ENCODE results near the gene ELP2.
"Not testable (repeated sequence)": the region's sequence is repeated elsewhere in the genome, so short reads cannot be mapped to it uniquely, and the experiment has no call there.

Gene ELP2, protein sequence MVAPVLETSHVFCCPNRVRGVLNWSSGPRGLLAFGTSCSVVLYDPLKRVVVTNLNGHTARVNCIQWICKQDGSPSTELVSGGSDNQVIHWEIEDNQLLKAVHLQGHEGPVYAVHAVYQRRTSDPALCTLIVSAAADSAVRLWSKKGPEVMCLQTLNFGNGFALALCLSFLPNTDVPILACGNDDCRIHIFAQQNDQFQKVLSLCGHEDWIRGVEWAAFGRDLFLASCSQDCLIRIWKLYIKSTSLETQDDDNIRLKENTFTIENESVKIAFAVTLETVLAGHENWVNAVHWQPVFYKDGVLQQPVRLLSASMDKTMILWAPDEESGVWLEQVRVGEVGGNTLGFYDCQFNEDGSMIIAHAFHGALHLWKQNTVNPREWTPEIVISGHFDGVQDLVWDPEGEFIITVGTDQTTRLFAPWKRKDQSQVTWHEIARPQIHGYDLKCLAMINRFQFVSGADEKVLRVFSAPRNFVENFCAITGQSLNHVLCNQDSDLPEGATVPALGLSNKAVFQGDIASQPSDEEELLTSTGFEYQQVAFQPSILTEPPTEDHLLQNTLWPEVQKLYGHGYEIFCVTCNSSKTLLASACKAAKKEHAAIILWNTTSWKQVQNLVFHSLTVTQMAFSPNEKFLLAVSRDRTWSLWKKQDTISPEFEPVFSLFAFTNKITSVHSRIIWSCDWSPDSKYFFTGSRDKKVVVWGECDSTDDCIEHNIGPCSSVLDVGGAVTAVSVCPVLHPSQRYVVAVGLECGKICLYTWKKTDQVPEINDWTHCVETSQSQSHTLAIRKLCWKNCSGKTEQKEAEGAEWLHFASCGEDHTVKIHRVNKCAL

DNA sequence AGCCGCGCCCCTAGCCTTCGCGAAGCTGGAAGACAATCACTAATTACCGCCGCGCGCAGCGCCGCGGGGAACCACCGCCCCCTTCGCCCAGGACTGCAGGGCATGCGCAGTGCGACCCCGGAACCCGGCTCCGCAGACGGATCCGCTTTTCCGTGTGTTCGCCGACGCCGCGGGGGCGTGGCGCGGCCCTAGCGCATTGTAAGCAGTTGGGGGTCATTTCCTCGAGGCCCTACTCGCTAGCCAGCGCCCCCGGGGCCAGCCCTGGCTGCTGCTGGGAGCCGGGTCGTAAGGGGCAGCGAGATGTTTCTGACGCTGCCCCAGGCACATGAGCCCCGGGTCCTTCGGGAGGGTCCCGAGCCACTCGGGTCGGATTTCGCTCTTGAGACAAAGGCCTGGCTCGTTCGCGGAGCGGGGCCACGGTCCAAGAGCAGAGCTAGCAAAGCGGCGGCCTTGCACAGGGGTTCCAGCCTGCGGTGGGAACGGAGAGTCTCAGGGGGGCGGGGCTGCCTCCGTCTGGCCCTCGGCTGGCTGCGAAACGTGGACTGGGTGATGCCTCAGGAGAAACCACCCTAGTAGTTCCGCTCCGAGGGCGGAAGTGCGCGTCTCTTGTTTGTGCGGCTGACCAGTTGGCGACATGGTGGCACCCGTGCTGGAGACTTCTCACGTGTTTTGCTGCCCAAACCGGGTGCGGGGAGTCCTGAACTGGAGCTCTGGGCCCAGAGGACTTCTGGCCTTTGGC is at the start of gene ELP2, which contains the start of gene SLC39A6:
Gene ELP2, plus strand, starts transcription at position 600 of the 739 bp plus-strand sequence. Its CDS starts 35 bp downstream, at position 635.
Gene SLC39A6, minus strand, starts transcription at position 41 of the 739 bp plus-strand sequence. CDS start 2,333 bp downstream, outside the sequence.
- DNase-seq = peak; percentile 94

DNA sequence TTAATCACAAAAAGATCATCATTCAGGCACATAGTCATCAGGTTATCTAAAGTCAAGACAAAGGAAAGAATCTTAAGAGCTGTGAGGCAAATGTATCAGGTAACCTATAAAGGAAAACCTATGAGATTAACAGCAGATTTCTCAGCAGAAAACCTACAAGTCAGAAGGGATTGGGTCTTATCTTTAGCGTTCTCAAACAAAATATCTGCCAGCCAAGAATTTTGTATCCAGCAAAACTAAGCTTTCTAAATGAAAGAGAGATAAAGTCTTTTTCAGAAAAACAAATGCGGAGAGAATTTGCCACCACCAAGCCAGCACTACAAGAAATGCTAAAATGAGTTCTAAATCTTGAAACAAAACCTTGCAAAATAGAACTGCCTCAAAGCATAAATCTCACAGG is 48.6 kb upstream of the ELP2 start:
- DNase-seq = not testable (repeated sequence)

DNA sequence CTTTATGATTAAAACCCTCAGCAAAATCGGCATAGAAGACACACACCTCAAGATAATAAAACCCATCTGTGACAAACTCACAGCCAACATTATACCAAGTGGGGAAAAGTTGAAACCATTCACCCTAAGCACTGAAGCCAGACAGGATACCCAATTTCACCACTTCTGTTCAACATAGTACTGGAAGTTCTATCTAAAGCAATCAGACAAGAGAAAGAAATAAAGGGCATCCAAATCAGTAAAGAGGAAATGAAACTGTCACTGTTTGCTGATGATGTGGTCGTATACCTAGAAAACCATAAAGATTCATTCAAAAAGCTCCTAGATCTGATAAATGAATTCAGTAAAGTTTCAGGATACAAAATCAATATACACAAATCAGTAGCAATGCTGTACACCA is 46.0 kb upstream of the ELP2 start:
- DNase-seq = no peak

DNA sequence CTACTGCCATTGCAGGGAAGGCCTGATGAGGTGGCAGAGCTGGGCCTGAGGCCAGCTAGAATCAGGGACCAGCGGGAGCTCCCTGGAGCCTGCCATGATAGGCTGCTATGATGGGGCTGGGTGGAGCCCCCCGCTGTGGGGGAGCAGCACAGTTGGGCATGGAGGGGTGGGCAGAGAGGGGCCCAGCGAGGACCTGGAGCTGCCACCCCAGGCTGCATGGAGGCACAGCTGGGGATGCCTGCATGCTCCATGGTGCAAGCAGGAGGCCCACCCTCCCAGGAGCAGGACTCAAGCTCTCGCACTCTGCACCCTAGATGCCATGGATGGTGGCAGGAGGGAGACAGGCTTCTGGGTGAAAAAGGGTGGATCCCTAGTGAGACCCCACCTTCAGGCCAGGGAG is 44.5 kb upstream of the ELP2 start:
- no peak for DNase-seq

DNA sequence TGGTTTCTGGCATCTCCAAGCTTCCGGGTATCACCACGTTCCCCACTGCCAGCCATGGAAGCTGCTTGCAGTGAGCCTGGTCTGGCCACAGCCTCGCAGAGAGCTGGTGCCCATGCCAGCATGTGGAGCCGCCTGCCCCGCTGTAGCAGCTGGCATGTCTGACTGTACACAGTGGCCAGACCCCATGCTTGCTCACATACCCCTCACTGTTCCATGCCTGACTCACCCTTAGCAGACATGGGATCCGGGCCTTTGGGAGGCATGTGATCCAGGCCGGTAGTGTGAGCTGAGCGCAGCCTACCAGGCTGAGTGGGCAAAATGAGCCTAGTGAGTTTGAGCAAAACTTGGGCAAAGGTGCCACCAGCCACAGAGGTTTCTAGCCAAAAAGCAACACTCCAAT is 43.5 kb upstream of the ELP2 start:
- no peak for DNase-seq

DNA sequence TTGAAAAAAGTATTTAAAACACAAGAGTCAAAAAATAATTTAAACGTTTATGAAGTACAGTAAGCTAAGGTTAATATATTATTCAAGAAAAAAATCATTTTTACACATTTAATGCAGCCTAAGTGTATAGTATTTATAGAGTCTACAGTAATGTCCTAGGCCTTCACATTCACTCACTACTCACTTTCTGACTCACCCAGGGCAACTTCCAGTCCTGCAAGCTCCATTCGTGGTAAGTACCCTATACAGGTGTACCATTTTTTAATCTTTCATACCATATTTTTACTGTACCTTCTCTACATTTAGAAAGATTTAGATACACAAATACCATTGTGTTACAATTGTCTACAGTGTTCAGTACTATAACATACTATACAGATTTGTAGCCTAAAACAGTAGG is 41.4 kb upstream of the ELP2 start:
- no peak for DNase-seq

DNA sequence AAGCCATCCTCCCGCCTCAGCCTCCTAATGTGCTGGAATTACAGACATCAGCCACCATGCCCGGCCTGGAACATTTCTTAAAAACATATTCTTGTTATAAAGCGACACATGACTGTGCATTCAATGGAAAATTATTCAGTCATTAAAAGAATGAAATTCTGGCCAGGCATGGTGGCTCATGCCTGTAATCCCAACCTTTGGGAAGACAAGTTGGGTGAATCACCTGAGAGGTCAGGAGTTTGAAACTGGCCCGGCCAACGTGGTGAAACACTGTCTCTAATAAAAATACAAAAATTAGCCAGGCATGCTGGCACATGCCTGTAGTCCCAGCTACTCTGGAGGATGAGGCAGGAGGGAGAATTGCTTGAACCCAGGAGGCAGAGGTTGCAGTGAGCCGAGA is 40.7 kb upstream of the ELP2 start:
- no peak for DNase-seq

DNA sequence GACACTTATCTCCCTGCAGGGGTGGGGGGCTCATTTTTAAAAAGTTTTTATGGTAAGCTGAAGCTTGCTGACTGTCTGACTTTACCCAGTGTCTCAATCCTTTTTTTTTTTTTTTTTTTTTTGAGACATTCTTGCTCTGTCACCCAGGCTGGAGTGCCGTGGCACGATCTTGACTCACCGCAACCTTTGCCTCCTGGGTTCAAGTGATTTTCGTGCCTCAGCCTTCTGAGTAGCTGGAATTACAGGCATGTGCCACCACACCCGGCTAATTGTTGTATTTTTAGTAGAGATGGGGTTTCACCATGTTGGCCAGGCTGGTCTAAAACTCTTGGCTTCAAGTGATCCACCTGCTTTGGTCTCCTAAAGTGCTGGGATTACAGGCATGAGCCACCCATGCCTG is 37.6 kb upstream of the ELP2 start:
- not testable (repeated sequence) for DNase-seq

DNA sequence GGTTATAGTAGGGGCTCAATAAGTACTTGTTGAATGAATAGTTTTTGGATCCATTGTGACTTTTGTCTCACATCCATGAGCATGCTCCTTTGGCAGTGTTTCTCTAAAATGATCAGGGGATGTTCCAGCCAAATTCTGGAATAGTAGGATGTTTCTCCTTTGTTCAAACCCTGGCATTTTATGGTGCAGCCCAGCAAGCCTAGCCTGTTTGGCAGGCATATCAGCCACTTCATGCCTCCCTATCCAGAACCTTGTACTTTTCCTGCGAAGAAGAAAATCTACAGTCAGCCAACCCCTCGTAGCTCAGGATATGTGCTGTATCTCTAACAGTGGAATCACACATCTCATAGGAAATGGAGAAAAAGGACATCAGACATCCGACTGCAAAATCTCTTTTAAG is 35.3 kb upstream of the ELP2 start:
- DNase-seq = no peak

DNA sequence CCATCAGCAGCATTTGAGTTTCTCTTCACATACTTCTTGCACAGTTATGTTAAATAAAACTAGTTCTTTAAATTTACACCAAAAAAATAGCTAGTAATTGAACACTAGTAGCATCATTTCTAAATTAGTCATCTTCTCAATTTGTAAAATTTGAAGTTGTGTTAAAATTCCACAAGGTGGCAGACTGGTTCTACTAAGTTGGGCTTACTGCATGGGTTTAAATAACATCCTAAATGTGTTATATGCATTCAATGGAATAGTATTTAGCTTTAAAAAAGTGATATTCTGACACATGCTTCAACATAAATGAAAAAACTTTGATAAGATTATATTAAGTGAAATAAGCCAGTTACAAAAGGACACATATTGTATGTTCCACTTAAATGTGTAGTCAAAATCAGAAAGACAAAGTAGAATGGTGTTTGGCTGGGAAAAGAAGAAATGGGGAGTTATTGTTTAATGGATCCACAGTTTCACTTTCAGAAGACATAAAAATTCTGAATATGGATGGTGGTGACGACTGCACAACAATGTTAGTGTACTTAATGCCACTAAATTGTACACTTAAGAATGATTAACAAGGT is 33.7 kb upstream of the ELP2 start:
- DNase-seq = peak; percentile 36 to 51

DNA sequence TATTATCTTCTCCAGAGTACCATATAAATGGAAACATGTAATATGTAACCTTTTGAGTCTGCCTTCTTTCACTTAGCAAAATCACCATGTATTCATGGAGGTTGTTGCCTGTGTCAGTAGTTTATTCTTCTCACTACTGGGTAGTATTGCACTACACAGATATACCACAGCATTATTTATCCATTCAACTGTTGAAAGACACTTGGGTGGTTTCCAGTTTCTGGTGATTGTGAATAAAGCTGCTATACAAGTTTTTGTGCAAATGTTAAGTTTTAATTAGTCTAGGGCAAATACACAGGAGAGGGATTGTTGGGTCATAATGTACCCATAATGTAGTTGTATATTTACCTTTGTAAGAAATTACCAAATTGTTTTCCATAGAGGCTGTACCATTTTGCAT is 32.7 kb upstream of the ELP2 start:
- no peak for DNase-seq

DNA sequence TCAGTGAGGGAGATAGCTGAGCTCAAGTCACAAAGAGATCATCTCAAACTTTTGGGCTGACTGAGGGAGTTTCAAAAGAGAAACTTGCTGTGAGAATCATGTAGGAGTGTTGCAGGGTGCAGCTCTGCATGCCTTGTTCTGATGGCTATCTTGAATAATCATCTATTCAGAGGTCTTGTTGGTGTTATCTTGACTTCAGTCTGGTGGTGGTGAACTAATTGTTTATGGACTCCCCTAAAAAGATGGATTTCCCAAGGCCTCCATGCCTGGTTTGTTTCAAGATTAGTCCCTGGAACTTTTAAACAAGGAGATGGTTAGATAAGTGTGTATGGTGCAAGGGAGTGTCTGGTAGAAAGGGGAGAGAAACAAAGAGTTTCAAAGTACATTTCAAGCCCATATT is 30.4 kb upstream of the ELP2 start:
- DNase-seq = no peak

DNA sequence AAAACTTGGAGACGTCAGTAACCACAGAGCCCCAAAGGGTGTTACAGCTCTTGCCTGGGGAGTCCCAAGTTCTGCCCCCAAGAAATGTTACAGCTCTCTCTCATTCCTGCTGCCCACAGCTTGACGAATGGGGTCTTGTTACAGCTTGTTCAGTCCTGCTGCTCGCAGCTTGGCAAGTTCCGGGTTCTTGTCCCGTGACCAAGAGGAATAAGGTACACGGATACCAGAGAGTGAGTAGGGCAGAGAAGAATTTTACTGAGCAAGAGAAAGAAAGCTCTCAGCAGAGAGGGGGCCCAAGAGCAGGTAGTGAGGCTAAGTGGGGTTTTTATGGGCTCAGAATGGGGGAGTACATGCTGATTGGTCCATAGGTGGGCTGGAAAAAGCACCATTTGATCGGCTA is 27.8 kb upstream of the ELP2 start:
- DNase-seq = no peak

DNA sequence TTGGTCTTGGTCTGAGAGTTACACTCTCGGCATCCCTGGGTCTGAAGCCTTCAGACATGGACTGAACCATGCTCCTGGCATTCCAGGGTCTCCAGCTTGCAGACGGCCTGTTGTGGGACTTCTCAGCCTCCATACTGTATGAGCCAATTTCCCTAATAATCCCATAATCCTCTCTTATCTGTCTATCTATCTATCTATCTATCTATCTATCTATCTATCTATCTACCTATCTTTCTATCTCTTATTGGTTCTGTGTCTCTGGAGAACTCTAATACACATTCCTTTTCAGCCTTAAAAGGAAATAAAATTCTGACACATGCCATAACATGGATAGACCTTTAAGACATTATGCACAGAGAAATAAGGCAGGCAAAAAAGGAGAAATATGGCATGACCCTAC is 24.9 kb upstream of the ELP2 start:
- no peak for DNase-seq

DNA sequence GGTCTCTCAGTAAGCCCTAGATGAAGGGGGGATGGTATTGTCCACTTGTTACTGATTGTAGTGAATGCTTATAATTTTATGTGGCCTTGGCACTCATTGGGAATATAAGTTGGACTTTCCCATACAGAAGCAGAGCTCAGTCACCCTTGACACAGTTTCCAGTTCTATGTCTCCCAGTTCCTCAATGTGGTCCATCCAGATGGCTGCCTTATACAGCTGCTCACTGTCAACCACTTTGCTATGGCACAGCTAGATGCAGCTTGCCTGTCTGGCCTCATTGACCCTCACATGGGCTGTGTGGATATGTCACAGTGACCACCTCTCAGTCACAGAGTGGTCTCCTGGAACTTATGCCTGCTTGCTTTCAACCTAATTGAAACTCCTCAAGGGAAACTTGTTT is 22.2 kb upstream of the ELP2 start:
- no peak for DNase-seq

DNA sequence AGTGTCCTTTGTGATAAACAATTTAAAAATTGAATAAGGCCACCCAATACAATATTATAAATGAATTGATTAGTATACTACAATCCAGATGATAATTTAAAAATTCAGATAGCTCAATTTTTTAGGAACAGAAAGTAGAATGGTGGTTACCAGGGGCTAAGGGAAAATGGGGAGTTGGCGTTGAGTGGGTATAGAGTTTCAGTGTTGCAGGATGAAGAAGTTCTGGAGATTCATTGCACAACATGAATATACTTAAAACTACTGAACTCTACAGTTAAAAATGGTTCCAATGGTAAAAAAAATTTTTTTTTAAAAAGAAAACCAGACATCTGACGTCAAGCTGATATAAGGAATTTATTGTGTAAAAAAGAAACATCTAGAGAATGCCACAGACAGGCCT is 21.5 kb upstream of the ELP2 start:
- no peak for DNase-seq

DNA sequence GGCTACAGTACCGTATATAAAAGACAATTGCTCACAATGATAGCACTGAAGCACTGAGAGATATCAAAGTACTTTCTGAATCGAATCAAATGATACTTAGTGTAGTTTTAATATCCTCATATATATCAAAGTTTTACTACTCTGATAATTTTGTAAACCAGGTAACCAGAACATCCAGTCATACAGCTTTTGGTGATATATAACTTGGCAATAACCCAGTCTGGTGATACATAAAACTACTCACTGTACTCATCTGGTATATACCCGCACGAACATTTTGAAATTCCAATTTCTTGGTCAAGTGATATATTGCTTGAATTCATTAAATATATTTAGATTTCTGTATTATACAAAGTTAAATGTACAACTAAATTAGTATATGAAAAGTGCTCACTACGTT is 21.1 kb upstream of the ELP2 start:
- DNase-seq = no peak

DNA sequence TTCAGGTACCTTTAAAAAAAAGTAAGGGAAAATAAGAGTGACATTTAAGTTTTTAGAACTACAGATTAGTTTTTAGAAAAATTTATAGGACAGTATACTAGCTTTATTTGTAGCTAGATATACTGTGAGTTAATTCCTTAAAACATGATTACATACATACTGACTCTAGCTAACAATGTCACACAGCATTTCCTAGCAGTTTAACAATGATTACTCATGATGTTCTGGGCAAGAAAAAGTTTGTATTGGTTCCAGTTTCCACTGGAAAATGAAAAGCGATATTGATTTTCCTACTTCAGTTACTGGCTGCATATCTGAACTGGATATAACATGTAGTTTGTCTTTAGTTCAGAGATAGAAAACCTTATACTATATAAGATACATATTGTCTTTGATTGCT is 20.0 kb upstream of the ELP2 start:
- no peak for DNase-seq

DNA sequence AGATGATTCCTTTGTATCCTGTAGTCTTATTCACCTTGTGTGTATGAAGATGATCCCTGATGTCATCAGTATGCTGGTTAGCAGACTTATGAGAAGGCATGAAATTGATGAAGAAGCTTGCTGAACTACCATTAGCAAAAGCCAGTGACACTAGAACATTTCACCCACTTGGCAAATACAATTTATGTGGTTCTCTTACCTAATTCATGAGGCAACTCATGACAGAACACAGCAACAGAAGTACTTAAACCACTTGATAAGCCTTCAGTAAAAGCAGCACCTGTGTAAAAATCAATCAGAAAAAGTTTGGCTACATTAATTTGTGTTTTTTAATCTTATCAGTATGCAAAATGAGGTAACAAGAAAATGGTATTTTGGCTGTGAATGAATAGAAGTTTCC is 17.4 kb upstream of the ELP2 start:
- no peak for DNase-seq

DNA sequence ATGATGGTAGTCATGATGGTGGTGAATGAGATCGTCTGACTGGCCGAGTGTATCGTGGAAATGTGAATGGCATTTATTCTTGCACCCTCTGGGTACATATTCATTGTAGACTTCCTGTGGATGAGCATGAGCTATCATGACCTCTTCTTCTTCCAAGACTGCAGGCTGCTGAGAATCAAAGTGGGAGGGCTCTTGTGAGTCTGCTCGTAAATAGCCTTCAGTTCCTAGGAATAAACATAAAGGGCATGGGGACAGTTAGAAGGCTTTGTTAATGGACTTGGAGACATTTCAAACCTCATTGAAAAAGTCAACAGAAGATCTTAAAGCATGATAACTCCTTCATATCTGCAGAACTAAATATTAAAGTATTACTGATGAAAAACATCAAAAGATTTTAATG is 15.4 kb upstream of the ELP2 start:
- no peak for DNase-seq

DNA sequence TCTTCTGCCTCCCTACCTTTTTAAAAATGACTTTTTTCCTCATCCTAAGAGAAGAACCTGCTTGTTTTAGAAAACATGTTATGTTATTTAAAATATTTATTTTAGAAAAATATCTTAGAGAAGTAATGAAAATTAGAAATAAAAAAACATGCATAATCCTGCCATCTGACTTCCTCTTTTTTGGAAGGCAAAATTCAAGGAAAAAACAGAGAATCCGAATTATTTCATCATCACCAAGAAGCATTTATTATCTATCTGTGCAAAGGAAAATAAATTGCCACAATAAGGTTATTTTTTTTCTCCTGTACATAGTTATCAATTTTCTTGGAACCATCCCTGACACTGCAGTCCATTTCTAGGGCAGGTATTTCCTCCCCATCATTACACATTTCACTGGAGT is 15.0 kb upstream of the ELP2 start:
- DNase-seq = no peak

DNA sequence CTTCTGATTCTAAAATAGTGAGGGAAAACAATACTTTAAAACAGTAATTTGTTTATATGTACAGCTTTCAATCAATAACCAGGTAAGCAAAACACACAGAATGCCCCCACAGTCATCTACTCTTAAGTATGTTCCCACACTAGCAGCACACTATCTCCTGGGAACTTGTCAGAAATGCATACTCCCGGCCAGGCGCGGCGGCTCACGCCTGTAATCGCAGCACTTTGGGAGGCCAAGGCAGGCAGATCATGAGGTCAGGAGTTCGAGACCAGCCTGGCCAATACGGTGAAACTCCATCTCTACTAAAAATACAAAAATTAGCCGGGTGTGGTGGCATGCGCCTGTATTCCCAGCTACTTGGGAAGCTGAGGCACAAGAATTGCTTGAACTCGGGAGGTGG is 12.9 kb upstream of the ELP2 start:
- not testable (repeated sequence) for DNase-seq

DNA sequence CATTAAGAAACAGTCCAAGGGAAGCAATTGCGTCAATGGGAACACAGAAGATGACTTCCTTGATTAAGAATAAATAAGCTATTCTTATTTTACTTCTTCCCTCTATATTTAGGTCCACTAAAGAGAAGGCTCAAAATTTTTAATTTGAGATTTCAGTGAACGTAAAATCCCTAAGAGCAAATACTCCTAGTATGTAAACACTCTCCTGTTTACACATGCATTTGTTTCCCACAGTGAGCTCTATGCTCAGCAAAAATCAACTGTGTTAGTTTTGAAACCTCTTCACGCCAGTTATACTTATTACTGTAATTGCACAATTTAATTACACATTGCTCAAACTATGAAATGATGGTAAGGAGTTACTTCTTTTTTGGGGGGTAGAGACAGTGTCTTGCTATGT is 9.4 kb upstream of the ELP2 start:
- peak in 1 of 2 experiments; percentile 25 for DNase-seq

Measured in NCI-H2081 (cell line).